NCI-H2196 treated with DMSO at 0.1 percent for 48 hours (cell line): ENCODE results near the gene MTUS2.

Experiments used
- DNase-seq: peaks from one replicate; lab custom pipeline; 2025; ENCODE audit not compliant: unreplicated experiment; lab: John Stamatoyannopoulos, UW

The MTUS2 gene

DNA sequence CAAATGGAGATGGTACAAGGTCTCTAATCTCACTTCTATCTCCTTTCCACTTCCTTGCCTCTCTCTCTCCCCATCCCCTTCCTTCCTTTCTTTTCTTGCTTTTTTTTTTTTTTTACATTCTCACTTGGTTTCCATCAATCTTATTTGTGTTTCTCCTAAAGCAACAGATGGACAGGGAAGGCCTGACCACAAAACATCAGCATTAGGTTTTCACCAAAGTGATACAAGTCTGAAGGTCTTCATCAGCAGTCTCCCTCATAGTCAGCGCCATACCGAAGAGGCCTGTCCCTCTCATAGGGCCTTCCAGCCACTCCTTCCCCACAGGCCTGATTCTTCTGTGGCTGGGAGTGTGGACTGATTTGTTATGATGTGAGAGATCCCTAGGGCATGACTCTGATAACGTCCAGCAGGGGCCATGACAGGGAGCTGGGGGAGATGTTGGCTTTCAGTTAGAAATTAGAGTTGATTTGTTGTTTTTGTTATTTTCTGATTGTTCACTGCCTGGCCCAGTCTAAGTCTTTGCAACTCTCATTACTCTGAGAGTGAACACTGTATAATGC, 616.7 kb downstream of the MTUS2 start:
- DNase-seq = no peak

DNA sequence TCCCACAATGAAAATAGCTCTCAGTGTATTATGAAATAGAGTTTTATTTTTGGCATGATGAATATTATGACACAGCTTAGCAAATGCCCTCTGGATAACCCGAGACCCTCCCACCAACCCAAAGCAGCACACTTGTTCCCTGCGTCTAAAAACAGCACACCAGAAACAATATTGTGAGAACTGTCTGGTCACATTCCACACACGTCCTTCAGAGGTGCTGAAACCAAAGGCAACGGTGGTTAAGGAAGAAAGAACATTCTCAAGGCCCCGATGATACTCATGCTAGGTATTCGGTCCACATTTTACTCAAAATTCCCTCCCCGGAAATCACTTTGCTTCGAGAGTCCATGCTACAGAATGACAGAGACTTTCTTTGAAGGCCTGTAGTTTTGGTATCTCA, 618.6 kb downstream of the MTUS2 start:
- DNase-seq = no peak

DNA sequence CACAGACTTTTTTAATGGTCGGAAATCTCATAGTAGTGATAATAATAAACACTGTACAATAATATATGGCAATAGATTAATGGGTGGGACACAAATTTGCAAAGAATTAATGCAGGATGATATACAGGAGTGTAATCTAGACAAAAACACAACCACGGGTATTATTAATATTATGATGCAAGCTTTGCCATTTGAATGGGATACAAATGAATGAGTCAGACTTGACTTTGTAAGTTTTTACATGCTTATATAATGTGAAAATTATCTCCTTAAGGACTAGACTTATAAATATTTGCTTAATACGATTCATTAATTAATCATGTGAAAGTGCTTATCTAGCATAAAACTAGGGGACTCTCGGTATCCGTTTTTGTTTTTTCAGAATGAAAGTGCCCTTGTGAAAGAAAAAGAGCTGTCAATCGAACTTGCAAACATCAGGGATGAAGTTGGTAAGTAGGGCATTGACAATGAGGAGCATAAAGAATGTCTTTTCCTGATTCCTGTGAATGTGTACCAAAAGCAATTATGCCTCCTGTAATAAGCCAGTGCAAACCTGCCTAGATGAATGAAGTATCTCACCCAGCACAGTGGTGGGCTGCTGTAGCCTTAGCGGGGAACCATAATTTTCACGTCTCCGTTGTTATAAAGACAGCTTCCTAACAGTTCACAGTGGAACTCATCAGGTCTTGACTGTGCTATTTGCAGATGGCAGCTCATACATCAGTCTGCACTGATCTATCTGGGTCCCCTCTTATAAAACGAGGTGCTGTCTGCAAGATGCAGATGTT, 619.7 kb downstream of the MTUS2 start:
- DNase-seq = no peak

DNA sequence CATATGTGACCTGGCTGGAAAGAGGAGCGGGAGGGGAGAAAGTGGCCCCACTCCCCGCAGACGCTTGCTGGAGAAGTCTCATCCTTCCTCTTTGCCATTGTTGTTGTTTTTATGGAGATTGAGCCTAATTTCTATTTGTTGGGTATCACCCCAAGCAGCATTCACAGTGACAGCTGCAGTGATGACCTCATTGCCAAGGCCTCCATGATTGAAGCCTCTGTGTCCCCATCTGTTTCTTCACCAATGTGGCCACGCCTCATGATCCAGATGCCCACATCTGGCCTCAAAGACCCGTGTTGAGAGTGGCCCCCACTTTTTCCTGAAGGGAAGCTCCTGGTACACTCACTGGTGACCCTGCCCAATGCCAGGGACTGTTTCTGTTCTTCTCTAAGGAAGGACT, 621.2 kb downstream of the MTUS2 start:
- no peak for DNase-seq

DNA sequence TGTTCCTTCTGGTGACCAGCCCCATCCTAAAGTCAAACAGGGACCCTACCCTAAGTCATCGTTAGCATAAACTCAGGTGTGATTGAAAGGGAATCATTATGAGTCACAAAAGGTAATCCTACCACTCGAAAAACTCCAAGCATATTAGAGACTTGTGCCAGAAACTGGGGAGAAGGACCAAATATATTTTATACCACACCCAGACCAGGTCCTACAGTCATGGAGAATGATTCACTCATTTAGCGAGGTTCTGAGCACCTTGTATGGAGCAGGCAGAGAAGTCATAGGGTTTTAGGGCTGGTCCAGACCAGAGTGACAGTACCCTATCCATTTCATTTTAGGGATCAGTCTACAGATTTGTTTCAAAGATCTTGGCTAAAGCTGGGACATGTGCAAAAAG, 625.9 kb downstream of the MTUS2 start:
- no peak for DNase-seq

GRCh38 chr13:29448174-29448573, 628.0 kb downstream of the MTUS2 start:
- DNase-seq = no peak

DNA sequence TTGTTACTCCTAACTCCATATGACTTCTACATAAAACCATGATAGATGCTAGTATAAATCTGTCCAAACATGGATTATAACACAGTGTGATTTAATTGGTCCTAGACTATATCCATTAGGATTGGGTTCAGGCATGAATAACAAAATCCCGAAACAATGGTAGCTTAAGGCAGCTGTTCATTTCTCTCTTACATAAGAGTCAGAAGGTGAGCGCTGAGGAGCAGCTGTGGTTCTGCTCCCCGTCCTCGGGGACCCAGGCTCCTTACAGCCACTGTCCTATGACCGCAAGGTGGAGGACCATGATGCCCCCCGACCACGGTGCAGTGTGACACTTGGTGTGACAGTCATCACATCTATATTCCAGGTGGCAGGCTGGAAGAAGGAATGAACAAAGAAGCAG, 629.6 kb downstream of the MTUS2 start:
- DNase-seq = no peak

- DNase-seq = no peak
These were observed 631.8 kb downstream of the MTUS2 start for GRCh38 chr13:29451976-29452375.

DNA sequence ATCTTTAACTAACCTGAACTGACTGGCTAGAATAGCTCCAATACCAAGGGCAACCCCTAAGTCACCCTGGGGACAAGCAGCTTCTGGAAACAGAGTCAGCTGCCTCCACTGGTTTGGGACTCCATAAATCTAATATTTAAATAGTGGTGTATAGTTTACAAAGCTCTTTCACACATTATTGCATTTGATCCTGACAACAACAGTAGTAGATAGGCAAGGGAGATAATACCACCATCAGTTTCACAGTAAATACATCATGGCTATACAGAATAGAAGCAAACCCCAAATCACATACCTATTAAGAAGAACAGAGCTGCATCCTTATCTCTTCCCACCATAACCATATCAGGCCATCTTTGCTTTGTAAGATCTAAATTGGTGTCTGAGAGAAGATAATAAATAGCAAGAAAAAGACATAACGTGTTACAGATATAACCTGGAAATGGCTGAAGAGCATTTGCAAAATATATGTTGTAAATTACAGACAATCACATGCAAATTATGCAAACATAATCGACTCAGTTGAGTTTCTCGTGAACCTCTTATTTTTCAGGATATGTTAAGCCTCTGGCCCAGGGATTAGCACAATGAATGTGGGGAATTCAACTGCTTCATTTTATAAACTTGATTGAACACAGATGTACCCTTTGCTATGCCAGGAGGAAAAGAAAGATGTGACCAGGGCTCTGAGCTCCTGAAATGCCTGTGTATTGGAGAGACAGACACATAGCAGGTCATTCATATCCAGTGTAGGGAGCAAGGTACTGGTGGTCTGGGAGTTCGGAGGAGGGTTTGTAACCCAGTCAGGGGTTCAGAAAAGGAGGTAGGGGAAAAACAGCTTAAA, 632.9 kb downstream of the MTUS2 start:
- no peak for DNase-seq

- DNase-seq = no peak
These were observed 633.5 kb downstream of the MTUS2 start for GRCh38 chr13:29453617-29454011.

DNA sequence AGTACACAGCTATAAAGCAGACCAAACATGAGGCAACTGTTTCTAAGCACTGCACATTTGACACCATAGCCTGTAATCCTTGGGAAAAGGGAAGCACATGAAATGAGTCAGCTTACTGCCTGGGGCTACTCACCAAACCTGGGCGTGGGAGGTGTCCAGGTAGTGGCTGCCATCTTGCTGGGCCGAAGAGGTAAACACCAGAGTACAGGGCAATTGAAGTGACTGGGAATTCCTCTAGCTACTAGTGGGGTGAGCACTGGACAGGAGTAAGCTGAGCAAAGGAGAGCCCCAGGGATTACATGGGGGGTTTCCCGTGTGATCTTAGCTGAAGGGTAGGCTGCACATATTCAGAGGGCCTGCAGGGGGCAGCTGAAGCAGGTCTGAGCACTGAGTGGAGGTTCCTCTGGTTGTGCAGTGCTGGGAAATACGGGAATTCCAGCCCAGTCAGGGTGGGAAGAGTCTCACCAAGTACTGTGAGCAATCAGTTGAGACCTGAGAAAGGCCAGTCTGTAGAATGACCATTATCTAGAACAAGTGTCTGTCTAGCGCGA, 634.9 kb downstream of the MTUS2 start:
- DNase-seq = no peak

- DNase-seq = no peak
These were observed 636.3 kb downstream of the MTUS2 start for GRCh38 chr13:29456419-29456818.

- no peak for DNase-seq
These were observed 637.2 kb downstream of the MTUS2 start for GRCh38 chr13:29457299-29457698.

DNA sequence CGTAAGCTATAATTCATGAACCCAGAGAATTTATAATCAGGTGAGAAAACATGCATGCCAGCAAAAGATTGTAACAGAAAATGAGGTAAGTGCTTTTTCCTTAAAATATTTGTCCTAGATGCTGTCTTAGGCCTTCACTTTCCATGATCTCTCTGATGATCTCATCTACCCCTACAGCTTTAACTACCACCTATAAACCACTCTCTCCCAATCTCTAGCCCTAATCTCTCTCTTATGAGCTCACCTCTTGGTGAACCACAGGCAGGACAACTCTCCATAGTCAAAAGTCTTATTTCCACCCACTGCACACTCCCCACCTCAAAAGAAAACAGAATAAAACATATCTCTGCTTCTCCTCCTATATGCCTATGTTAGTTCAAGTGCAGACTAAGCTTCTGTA, 638.3 kb downstream of the MTUS2 start:
- no peak for DNase-seq

DNA sequence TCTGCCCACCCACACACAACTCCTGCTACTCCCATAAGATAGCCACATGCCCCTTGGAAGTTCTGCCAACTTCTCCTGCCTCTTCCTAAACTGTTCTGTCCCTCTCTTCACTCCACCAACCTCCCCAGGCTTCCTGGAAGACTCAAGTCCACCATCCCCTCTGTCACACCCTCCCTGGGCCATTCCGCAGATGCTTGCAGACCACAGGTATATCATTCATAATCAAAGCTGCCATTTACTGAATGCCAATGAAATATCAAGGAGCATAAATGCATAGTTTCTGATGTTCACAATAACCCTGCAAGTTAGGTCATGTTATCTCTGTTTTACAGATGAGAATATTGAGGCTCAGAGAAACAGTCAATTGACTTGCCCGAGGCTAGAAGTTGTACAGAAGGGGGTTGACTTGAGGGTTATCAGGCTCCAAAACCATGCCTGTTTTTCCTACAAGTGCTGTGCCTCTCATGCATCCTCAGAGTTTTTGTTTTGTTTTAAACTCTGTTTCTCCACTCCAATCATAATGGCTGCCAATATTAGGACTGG, 639.7 kb downstream of the MTUS2 start:
- DNase-seq = no peak

DNA sequence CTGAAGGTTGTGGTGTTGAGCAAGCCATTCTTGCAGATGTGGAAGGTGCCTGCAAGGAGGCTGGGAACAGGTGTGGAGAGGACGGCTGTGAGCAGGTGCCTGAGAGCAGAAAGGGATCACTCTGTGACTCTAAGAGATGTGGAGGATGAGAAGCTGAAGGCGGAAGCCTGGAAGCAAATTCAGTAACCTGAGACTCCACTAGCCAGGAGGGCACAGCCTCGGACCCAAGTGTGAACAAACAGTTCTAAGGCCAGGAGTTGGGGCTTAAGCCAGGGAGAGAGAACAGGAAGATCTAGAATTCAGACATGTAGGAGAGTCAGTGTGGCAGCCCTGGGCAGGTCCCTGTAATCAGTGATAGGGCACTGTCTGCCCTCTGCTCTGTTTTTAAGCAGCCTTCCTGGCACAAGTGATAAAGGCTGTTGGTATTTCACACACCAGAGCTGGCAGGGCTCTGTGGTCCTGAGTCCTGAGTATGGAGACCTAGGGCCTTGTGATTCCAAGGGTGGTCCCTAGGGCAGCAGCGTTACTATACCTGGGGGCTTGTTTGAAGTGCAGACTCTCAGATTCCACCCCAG, 644.1 kb downstream of the MTUS2 start:
- DNase-seq = no peak

DNA sequence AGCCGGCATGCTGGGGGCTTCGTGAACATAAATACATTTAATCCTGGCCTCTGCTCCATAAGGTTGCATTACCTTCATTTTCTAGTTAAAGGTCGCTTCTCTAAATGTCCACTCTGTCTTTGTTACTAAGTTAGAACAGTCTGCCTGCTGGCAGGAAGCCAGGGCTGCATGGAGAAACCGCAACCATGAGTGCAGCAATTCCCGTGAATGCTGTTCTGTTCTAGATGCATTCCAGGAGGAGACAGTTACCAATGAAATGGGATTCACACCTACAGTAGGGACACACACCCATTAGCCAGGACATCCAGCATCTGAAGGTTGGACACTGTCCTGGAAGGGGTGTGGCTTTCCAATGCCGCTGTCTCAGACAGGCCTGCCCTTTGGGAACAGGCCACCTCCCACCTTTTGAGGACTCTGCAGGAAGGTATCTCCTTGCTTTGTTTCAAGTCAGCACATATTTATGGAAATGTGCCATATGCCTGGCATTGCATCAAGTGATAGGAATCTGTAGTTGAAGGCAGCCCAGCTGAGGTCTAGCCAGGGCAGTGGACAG, 645.7 kb downstream of the MTUS2 start:
- DNase-seq = peak; percentile 0

GRCh38 chr13:29471551-29471950, 651.4 kb downstream of the MTUS2 start:
- DNase-seq = no peak

GRCh38 chr13:29472332-29472961, 652.3 kb downstream of the MTUS2 start:
- DNase-seq = peak; percentile 0

- DNase-seq = no peak
These were observed 653.0 kb downstream of the MTUS2 start for GRCh38 chr13:29473166-29473565.
